ENCODE measurements around the gene LYZL1.

DNA sequence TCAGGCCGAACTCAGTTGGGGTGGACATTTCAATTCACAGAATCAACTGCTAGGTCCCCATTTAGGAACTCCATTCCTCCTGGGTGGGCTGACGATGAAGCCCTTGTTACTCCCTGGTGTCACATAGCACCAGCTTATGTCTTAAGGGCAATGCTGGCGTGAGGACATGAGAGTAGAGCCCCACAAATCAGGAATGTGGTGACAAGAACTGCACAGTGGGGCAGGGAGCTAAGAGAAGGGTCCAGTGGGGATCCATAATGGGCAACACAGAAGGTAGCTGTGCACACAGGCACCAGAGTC is 57.0 kb downstream of the LYZL1 start:
- no peak for TF ChIP-seq POLR2AphosphoS5 (IDR thresholded peaks at IDR 0.05; ENCODE audit: low read depth)
- TF ChIP-seq, protein P1, sequence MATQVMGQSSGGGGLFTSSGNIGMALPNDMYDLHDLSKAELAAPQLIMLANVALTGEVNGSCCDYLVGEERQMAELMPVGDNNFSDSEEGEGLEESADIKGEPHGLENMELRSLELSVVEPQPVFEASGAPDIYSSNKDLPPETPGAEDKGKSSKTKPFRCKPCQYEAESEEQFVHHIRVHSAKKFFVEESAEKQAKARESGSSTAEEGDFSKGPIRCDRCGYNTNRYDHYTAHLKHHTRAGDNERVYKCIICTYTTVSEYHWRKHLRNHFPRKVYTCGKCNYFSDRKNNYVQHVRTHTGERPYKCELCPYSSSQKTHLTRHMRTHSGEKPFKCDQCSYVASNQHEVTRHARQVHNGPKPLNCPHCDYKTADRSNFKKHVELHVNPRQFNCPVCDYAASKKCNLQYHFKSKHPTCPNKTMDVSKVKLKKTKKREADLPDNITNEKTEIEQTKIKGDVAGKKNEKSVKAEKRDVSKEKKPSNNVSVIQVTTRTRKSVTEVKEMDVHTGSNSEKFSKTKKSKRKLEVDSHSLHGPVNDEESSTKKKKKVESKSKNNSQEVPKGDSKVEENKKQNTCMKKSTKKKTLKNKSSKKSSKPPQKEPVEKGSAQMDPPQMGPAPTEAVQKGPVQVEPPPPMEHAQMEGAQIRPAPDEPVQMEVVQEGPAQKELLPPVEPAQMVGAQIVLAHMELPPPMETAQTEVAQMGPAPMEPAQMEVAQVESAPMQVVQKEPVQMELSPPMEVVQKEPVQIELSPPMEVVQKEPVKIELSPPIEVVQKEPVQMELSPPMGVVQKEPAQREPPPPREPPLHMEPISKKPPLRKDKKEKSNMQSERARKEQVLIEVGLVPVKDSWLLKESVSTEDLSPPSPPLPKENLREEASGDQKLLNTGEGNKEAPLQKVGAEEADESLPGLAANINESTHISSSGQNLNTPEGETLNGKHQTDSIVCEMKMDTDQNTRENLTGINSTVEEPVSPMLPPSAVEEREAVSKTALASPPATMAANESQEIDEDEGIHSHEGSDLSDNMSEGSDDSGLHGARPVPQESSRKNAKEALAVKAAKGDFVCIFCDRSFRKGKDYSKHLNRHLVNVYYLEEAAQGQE (IDR thresholded peaks at IDR 0.05; ENCODE audit: insufficient replicate concordance, low read depth) = no peak

All from HL-60 (cell line).